PC-3 (cell line): Measurements from ENCODE around the gene SYT14.

ENCODE experiments used
- CTCF ChIP-seq: fragments of 300-600 bp; sonication (generic); conservative IDR thresholded peaks from 2 replicates; pipeline ENCODE4 v1.5.1; 2017; ENCODE audit warnings: antibody characterized with exemption, low read depth, mild to moderate bottlenecking, low read length
- EZH2 ChIP-seq: fragments of 300-600 bp; sonication (generic); IDR thresholded peaks from one replicate; pipeline ENCODE4 v1.6.1; 2017; ENCODE audit warnings: antibody characterized with exemption, mild to moderate bottlenecking, low read length; ENCODE audit not compliant: unreplicated experiment

- TF ChIP-seq CTCF, result no peak
- TF ChIP-seq EZH2, result no peak
Measured at GRCh38 chr1:210123383-210123782, 185.4 kb downstream of the SYT14 start.
